ENCODE results near the gene CTLA4. TPM values are rescaled to one million over a fixed set of nuclear protein-coding genes. Genes with fewer than 3 reads are reported as not detected.

CTLA4 gene
- total RNA-seq, 1 experiment from 2014 or later = not detected

- DNase-seq = no peak
- Histone ChIP-seq H3K27me3 (no peaks in the 10 kb centered on the region; the same call in 1 of the 2 replicates), H3K4me1 (no peaks in the 10 kb centered on the region), H3K4me3 (no peak overlapping the region), H3K9me3 (replicated peaks) (no peaks in the 10 kb centered on the region), H3K36me3 (no peaks in the 10 kb centered on the region), H3K27ac (no peak overlapping the region)
Observed at GRCh38 chr2:203915256-203915655, 47.7 kb downstream of the CTLA4 start.

- H3K4me1 ChIP-seq = no peaks in the 10 kb centered on the region
- H3K27ac ChIP-seq = no peak overlapping the region
- H3K4me3 ChIP-seq = no peak overlapping the region
- H3K27me3 ChIP-seq = no peaks in the 10 kb centered on the region; the same call in 1 of the 2 replicates
- no peaks in the 10 kb centered on the region for H3K36me3 ChIP-seq
- DNase-seq = no peak
- H3K9me3 ChIP-seq (replicated peaks) = no peaks in the 10 kb centered on the region
Observed at GRCh38 chr2:203916756-203917155, 49.2 kb downstream of the CTLA4 start.

DNA sequence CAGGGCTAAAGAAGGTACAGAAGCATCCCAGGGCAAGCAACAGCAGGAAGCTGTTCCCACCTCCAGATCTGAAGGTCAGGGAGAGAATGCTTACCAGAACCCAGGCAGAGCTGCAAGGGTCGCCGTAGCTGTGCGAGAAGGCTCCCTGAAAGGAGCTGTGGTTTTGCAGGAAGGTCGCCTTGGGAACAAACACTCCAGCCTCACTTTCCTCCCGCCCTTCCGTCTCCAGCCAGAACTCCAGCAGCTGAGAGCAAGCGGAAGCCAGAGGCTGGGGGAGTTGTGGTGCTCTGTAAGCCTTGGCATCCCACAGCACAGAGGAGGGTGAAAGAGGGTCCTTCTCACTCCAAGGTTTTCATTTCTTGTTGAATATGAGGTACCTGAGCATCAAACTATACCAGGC is 50.7 kb downstream of the CTLA4 start:
- Histone ChIP-seq H3K9me3 (replicated peaks) (no peaks in the 10 kb centered on the region), H3K4me1 (no peaks in the 10 kb centered on the region), H3K27ac (no peak overlapping the region), H3K4me3 (no peak overlapping the region), H3K36me3 (no peaks in the 10 kb centered on the region), H3K27me3 (no peaks in the 10 kb centered on the region; the same call in none of the 2 replicates)
- no peak for DNase-seq

GRCh38 chr2:203918839-203919238 is 51.3 kb downstream of the CTLA4 start:
- Histone ChIP-seq H3K4me3 (no peak overlapping the region), H3K9me3 (replicated peaks) (no peaks in the 10 kb centered on the region), H3K27ac (no peak overlapping the region), H3K27me3 (no peaks in the 10 kb centered on the region; the same call in none of the 2 replicates), H3K36me3 (no peaks in the 10 kb centered on the region), H3K4me1 (no peaks in the 10 kb centered on the region)
- DNase-seq = no peak

Other genes with a start within 250 kb of the CTLA4 start
- gene CD28, start 161.1 kb upstream of the CTLA4 start, total RNA-seq (2014; rRNA removed; shearing (Covaris generic)) = 0.18 and 0.24 TPM in 2 replicates
- gene ICOS, start 69.0 kb downstream of the CTLA4 start, total RNA-seq (2014; rRNA removed; shearing (Covaris generic)) = not detected in 2 replicates